ENCODE results near the gene ODF4.
A peak's percentile ranks its signal among the peaks of the same experiment; 100 is the strongest.

ODF4 gene

GRCh38 chr17:8300627-8301242 is 38.9 kb upstream of the ODF4 start:
- DNase-seq (ENCODE audit: low read depth) = no peak
- peak; percentile 95 for TF ChIP-seq CTCF (IDR thresholded peaks at IDR 0.05; ENCODE audit: low read depth, low read length, missing control alignments)
- H3K4me3 ChIP-seq (ENCODE audit: low read depth, low read length) = no peak overlapping the region

- no peak for DNase-seq (ENCODE audit: low read depth)
- H3K4me3 ChIP-seq (ENCODE audit: low read depth, low read length) = no peak overlapping the region
- TF ChIP-seq CTCF (IDR thresholded peaks at IDR 0.05; ENCODE audit: low read depth, low read length, missing control alignments) = no peak
Observed at GRCh38 chr17:8310601-8311123, 29.0 kb upstream of the ODF4 start.

GRCh38 chr17:8311131-8311790 is 28.4 kb upstream of the ODF4 start:
- DNase-seq (ENCODE audit: low read depth) = no peak
- H3K4me3 ChIP-seq (ENCODE audit: low read depth, low read length) = no peak overlapping the region
- TF ChIP-seq CTCF (IDR thresholded peaks at IDR 0.05; ENCODE audit: low read depth, low read length, missing control alignments) = no peak

- no peak overlapping the region for H3K4me3 ChIP-seq (ENCODE audit: low read depth, low read length)
- TF ChIP-seq CTCF (IDR thresholded peaks at IDR 0.05; ENCODE audit: low read depth, low read length, missing control alignments) = no peak
- no peak for DNase-seq (ENCODE audit: low read depth)
Observed at GRCh38 chr17:8312251-8312650, 27.4 kb upstream of the ODF4 start.

- H3K4me3 ChIP-seq (ENCODE audit: low read depth, low read length) = no peak overlapping the region
- no peak for DNase-seq (ENCODE audit: low read depth)
- TF ChIP-seq CTCF (IDR thresholded peaks at IDR 0.05; ENCODE audit: low read depth, low read length, missing control alignments) = no peak
Observed at GRCh38 chr17:8312726-8313600, 26.7 kb upstream of the ODF4 start.

GRCh38 chr17:8314797-8315763 is 24.6 kb upstream of the ODF4 start:
- TF ChIP-seq CTCF (IDR thresholded peaks at IDR 0.05; ENCODE audit: low read depth, low read length, missing control alignments) = no peak
- DNase-seq (ENCODE audit: low read depth) = no peak
- H3K4me3 ChIP-seq (ENCODE audit: low read depth, low read length) = no peak overlapping the region
